OCI-LY7 (cell line): ENCODE measurements around the gene PTCHD4.

ENCODE experiments used
- CTCF ChIP-seq: fragments of 200-600 bp; sonication (generic); conservative IDR thresholded peaks from 2 replicates; pipeline ENCODE4 v1.5.1; 2014; ENCODE audit warnings: mild to moderate bottlenecking, antibody characterized with exemption, low read length, moderate library complexity, mixed read lengths
- EZH2phosphoT487 ChIP-seq: fragments of 200-600 bp; sonication (generic); IDR thresholded peaks from 2 replicates; pipeline ENCODE4 v1.6.1; 2018; ENCODE audit warnings: low read depth, borderline replicate concordance, mild to moderate bottlenecking, mixed run types, antibody characterized with exemption, low read length, moderate library complexity, mixed read lengths

GRCh38 chr6:48085131-48085741 is 25.8 kb downstream of the PTCHD4 start:
- no peak for TF ChIP-seq CTCF
- TF ChIP-seq EZH2phosphoT487, result no peak
